ENCODE results near the gene PPM1H.
"Not testable (repeated sequence)": the region's sequence is repeated elsewhere in the genome, so short reads cannot be mapped to it uniquely, and the experiment has no call there.

PPM1H gene

GRCh38 chr12:62763861-62764645 lies 170.9 kb downstream of the PPM1H start:
- no peak overlapping the region for H3K4me3 ChIP-seq (ENCODE audit: low read depth, low read length)
- no peak for TF ChIP-seq POLR2A (IDR thresholded peaks at IDR 0.05; ENCODE audit: extremely low read depth, insufficient read length)
- TF ChIP-seq, protein P1, sequence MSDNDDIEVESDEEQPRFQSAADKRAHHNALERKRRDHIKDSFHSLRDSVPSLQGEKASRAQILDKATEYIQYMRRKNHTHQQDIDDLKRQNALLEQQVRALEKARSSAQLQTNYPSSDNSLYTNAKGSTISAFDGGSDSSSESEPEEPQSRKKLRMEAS (IDR thresholded peaks at IDR 0.05; ENCODE audit: low read depth, low read length), result no peak
- TF ChIP-seq MYC (IDR thresholded peaks at IDR 0.05; ENCODE audit: low read depth, low read length), result no peak
- TF ChIP-seq, protein P2, sequence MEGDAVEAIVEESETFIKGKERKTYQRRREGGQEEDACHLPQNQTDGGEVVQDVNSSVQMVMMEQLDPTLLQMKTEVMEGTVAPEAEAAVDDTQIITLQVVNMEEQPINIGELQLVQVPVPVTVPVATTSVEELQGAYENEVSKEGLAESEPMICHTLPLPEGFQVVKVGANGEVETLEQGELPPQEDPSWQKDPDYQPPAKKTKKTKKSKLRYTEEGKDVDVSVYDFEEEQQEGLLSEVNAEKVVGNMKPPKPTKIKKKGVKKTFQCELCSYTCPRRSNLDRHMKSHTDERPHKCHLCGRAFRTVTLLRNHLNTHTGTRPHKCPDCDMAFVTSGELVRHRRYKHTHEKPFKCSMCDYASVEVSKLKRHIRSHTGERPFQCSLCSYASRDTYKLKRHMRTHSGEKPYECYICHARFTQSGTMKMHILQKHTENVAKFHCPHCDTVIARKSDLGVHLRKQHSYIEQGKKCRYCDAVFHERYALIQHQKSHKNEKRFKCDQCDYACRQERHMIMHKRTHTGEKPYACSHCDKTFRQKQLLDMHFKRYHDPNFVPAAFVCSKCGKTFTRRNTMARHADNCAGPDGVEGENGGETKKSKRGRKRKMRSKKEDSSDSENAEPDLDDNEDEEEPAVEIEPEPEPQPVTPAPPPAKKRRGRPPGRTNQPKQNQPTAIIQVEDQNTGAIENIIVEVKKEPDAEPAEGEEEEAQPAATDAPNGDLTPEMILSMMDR (IDR thresholded peaks at IDR 0.05; ENCODE audit: low read depth, low read length), result no peak
- DNase-seq (ENCODE audit: low read depth), result no peak

DNA sequence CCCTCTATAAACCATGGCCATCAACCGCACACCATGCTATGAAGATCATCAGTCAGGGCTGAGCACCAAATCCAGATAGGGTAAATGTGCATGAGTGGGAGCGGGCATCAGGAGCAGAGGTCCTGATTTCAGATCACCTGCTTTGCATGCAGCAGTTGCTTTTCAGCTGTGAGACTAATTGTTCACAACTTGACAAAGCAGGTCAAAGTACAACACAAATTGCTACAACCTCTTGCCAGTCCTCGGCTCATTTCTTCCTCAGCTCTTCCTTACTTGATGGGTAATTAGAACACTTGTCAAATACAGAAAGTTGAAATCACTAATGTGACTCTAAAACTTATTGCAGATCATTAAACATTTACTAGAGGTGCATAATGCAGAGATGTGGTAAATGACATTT lies 171.6 kb downstream of the PPM1H start:
- TF ChIP-seq, protein P2 (IDR thresholded peaks at IDR 0.05; ENCODE audit: low read depth, low read length), result no peak
- TF ChIP-seq MYC (IDR thresholded peaks at IDR 0.05; ENCODE audit: low read depth, low read length) (no peak), POLR2A (IDR thresholded peaks at IDR 0.05; ENCODE audit: extremely low read depth, insufficient read length) (no peak)
- TF ChIP-seq, protein P1 (IDR thresholded peaks at IDR 0.05; ENCODE audit: low read depth, low read length), result no peak
- no peak for DNase-seq (ENCODE audit: low read depth)
- no peak overlapping the region for H3K4me3 ChIP-seq (ENCODE audit: low read depth, low read length)

DNA sequence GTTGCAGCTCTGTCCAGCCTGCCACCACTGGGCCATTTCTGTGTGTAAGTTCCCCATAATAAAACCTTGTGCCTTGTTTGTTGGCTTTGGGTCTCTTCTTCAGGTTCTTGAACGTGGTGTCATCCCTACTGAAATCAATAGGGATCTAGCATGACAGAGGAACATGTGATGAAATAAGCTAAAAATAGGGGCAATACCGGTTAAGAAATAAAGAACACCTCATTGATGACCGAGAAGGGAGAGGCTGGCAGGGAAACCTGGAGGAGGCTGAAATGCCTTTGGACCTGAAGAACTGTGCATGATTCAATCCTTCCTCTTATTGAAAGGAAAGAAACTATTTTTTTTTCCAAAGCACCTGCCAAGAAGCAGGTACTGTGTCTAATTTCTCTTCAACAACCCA lies 172.3 kb downstream of the PPM1H start:
- TF ChIP-seq MYC (IDR thresholded peaks at IDR 0.05; ENCODE audit: low read depth, low read length) (no peak), POLR2A (IDR thresholded peaks at IDR 0.05; ENCODE audit: extremely low read depth, insufficient read length) (no peak)
- TF ChIP-seq, protein P2 (IDR thresholded peaks at IDR 0.05; ENCODE audit: low read depth, low read length), result no peak
- TF ChIP-seq, protein P1 (IDR thresholded peaks at IDR 0.05; ENCODE audit: low read depth, low read length), result no peak
- peak; percentile 24 for DNase-seq (ENCODE audit: low read depth)
- H3K4me3 ChIP-seq (ENCODE audit: low read depth, low read length), result no peak overlapping the region

GRCh38 chr12:62761658-62762057 lies 173.3 kb downstream of the PPM1H start:
- no peak for TF ChIP-seq MYC (IDR thresholded peaks at IDR 0.05; ENCODE audit: low read depth, low read length)
- no peak for TF ChIP-seq POLR2A (IDR thresholded peaks at IDR 0.05; ENCODE audit: extremely low read depth, insufficient read length)
- TF ChIP-seq, protein P1 (IDR thresholded peaks at IDR 0.05; ENCODE audit: low read depth, low read length), result no peak
- TF ChIP-seq, protein P2 (IDR thresholded peaks at IDR 0.05; ENCODE audit: low read depth, low read length), result no peak
- H3K4me3 ChIP-seq (ENCODE audit: low read depth, low read length), result no peak overlapping the region
- peak; percentile 92 for DNase-seq (ENCODE audit: low read depth)

GRCh38 chr12:62760779-62761178 lies 174.2 kb downstream of the PPM1H start:
- DNase-seq (ENCODE audit: low read depth), result no peak
- TF ChIP-seq, protein P2 (IDR thresholded peaks at IDR 0.05; ENCODE audit: low read depth, low read length), result no peak
- TF ChIP-seq POLR2A (IDR thresholded peaks at IDR 0.05; ENCODE audit: extremely low read depth, insufficient read length) (no peak), MYC (IDR thresholded peaks at IDR 0.05; ENCODE audit: low read depth, low read length) (no peak)
- TF ChIP-seq, protein P1 (IDR thresholded peaks at IDR 0.05; ENCODE audit: low read depth, low read length), result no peak
- H3K4me3 ChIP-seq (ENCODE audit: low read depth, low read length), result no peak overlapping the region

- H3K4me3 ChIP-seq (ENCODE audit: low read depth, low read length); DNase-seq (ENCODE audit: low read depth): not testable (repeated sequence)
Observed at GRCh38 chr12:62760341-62760740, 174.6 kb downstream of the PPM1H start.
